HEK293 (cell line): ENCODE measurements around the gene WRAP53.

ENCODE experiments used
- CTCF ChIA-PET: fragments of 350-600 bp; formaldehyde crosslinking; extraction: SDS; loops from one replicate; lab custom pipeline; 2021; ENCODE audit warnings: antibody characterized with exemption; lab: Yijun Ruan, JAX
- POLR2A ChIA-PET: fragments of 300-600 bp; formaldehyde crosslinking; extraction: SDS; loops from one replicate; lab custom pipeline; 2020; ENCODE audit warnings: antibody characterized with exemption, inconsistent platforms; lab: Yijun Ruan, JAX
- H3K27ac ChIP-seq: fragments of 200-500 bp; sonication (Bioruptor generic); 2 replicates; pipeline ENCODE4 v1.5.1; 2014; ENCODE audit warnings: low read depth, low read length, control low read depth, inconsistent platforms; ENCODE audit errors: extremely low read depth
- H3K36me3 ChIP-seq, 2 experiments: fragments of 200-500 bp in 1 of 2; sonication (Bioruptor generic) in 1 of 2; 1 replicate in 1 of 2; 2 replicates in 1 of 2; pipeline ENCODE4 v1.5.1; 2014 to 2017; ENCODE audit warnings: inconsistent platforms in 2 of 2, low read length in 2 of 2; ENCODE audit not compliant: control insufficient read depth in 2 of 2, insufficient read depth in 1 of 2
- H3K4me1 ChIP-seq: fragments of 200-500 bp; sonication (Bioruptor generic); 2 replicates; pipeline ENCODE4 v1.5.1; 2014; ENCODE audit warnings: mild to moderate bottlenecking, low read length, inconsistent platforms; ENCODE audit not compliant: control insufficient read depth, insufficient read depth
- H3K4me3 ChIP-seq: 2 replicates; pipeline ENCODE4 v1.5.1; 2011; ENCODE audit warnings: low read depth, mild to moderate bottlenecking, control low read depth, low read length, moderate library complexity
- H3K9me3 ChIP-seq: fragments of 200-500 bp; sonication (Bioruptor generic); 2 replicates; pipeline ENCODE4 v1.5.1; 2014; ENCODE audit warnings: low read depth, low read length, inconsistent platforms; ENCODE audit not compliant: control insufficient read depth, insufficient read depth
- GLIS2 ChIP-seq: fragments of 450-650 bp; formaldehyde crosslinking; IDR thresholded peaks from 2 replicates; pipeline ENCODE4 v1.5.1; 2016; ENCODE audit warnings: missing biosample characterization, missing genetic modification characterization
- KLF10 ChIP-seq: fragments of 450-650 bp; IDR thresholded peaks from 2 replicates; pipeline ENCODE4 v1.5.1; 2018; ENCODE audit warnings: missing biosample characterization, mild to moderate bottlenecking, missing genetic modification characterization
- OVOL3 ChIP-seq: fragments of 450-650 bp; formaldehyde crosslinking; IDR thresholded peaks from 2 replicates; pipeline ENCODE4 v1.5.1; 2016; ENCODE audit warnings: missing biosample characterization, missing genetic modification characterization
- SP3 ChIP-seq: fragments of 450-650 bp; formaldehyde crosslinking; IDR thresholded peaks from 2 replicates; pipeline ENCODE4 v1.5.1; 2016; ENCODE audit warnings: missing biosample characterization, missing genetic modification characterization
- ZBTB17 ChIP-seq: fragments of 450-650 bp; formaldehyde crosslinking; IDR thresholded peaks from 2 replicates; pipeline ENCODE4 v1.5.1; 2016; ENCODE audit warnings: missing biosample characterization, missing genetic modification characterization
- ZFP41 ChIP-seq: fragments of 450-650 bp; formaldehyde crosslinking; IDR thresholded peaks from 2 replicates; pipeline ENCODE4 v1.5.1; 2016; ENCODE audit warnings: missing biosample characterization, missing genetic modification characterization, borderline replicate concordance
- ZNF10 ChIP-seq: fragments of 450-650 bp; formaldehyde crosslinking; IDR thresholded peaks from 2 replicates; pipeline ENCODE4 v1.5.1; 2017; ENCODE audit warnings: missing biosample characterization, missing genetic modification characterization
- ZNF138 ChIP-seq: fragments of 450-650 bp; formaldehyde crosslinking; IDR thresholded peaks from 2 replicates; pipeline ENCODE4 v1.5.1; 2016; ENCODE audit warnings: missing biosample characterization, missing genetic modification characterization, borderline replicate concordance
- ZNF146 ChIP-seq: fragments of 450-650 bp; formaldehyde crosslinking; IDR thresholded peaks from 2 replicates; pipeline ENCODE4 v1.5.1; 2016; ENCODE audit warnings: missing biosample characterization, missing genetic modification characterization
- ZNF155 ChIP-seq: fragments of 450-650 bp; formaldehyde crosslinking; IDR thresholded peaks from 2 replicates; pipeline ENCODE4 v1.5.1; 2016; ENCODE audit warnings: missing biosample characterization, missing genetic modification characterization
- ZNF175 ChIP-seq: fragments of 450-650 bp; formaldehyde crosslinking; IDR thresholded peaks from 2 replicates; pipeline ENCODE4 v1.5.1; 2016; ENCODE audit warnings: missing biosample characterization, missing genetic modification characterization
- ZNF2 ChIP-seq: fragments of 450-650 bp; formaldehyde crosslinking; IDR thresholded peaks from 2 replicates; pipeline ENCODE4 v1.5.1; 2016; ENCODE audit warnings: missing biosample characterization, missing genetic modification characterization
- ZNF23 ChIP-seq: fragments of 450-650 bp; formaldehyde crosslinking; IDR thresholded peaks from 2 replicates; pipeline ENCODE4 v1.5.1; 2016; ENCODE audit warnings: missing biosample characterization, missing genetic modification characterization, borderline replicate concordance
- ZNF324 ChIP-seq: fragments of 450-650 bp; formaldehyde crosslinking; IDR thresholded peaks from 2 replicates; pipeline ENCODE4 v1.5.1; 2016; ENCODE audit warnings: missing biosample characterization, missing genetic modification characterization
- ZNF341 ChIP-seq: fragments of 450-650 bp; formaldehyde crosslinking; IDR thresholded peaks from 2 replicates; pipeline ENCODE4; 2016; ENCODE audit warnings: low read depth, missing biosample characterization, missing genetic modification characterization
- ZNF473 ChIP-seq: fragments of 450-650 bp; formaldehyde crosslinking; IDR thresholded peaks from 2 replicates; pipeline ENCODE4 v1.5.1; 2017; ENCODE audit warnings: missing biosample characterization, missing genetic modification characterization
- ZNF48 ChIP-seq: fragments of 450-650 bp; formaldehyde crosslinking; IDR thresholded peaks from 2 replicates; pipeline ENCODE4 v1.5.1; 2016; ENCODE audit warnings: missing biosample characterization, missing genetic modification characterization
- ZNF521 ChIP-seq: fragments of 450-650 bp; formaldehyde crosslinking; IDR thresholded peaks from 2 replicates; pipeline ENCODE4 v1.5.1; 2017; ENCODE audit warnings: missing biosample characterization, mild to moderate bottlenecking, missing genetic modification characterization
- ZNF530 ChIP-seq: fragments of 450-650 bp; formaldehyde crosslinking; IDR thresholded peaks from 2 replicates; pipeline ENCODE4 v1.5.1; 2016; ENCODE audit warnings: low read depth, missing biosample characterization, missing genetic modification characterization
- ZNF544 ChIP-seq: fragments of 450-650 bp; formaldehyde crosslinking; IDR thresholded peaks from 2 replicates; pipeline ENCODE4 v1.5.0; 2017; ENCODE audit warnings: missing biosample characterization, missing genetic modification characterization
- ZNF560 ChIP-seq: fragments of 450-650 bp; formaldehyde crosslinking; IDR thresholded peaks from 2 replicates; pipeline ENCODE4 v1.5.1; 2017; ENCODE audit warnings: missing biosample characterization, missing genetic modification characterization, borderline replicate concordance
- ZNF561 ChIP-seq: fragments of 450-650 bp; IDR thresholded peaks from 2 replicates; pipeline ENCODE4 v1.5.1; 2018; ENCODE audit warnings: missing biosample characterization, missing genetic modification characterization, borderline replicate concordance
- ZNF76 ChIP-seq: fragments of 450-650 bp; formaldehyde crosslinking; IDR thresholded peaks from 2 replicates; pipeline ENCODE4; 2016; ENCODE audit warnings: low read depth, missing biosample characterization, missing genetic modification characterization, borderline replicate concordance
- ZNF785 ChIP-seq: fragments of 450-650 bp; formaldehyde crosslinking; IDR thresholded peaks from 2 replicates; pipeline ENCODE4 v1.5.1; 2016; ENCODE audit warnings: missing biosample characterization, missing genetic modification characterization
- TF ChIP-seq, protein P1 (sequence below): fragments of 450-650 bp; formaldehyde crosslinking; IDR thresholded peaks from 2 replicates; pipeline ENCODE4 v1.5.1; 2016; ENCODE audit warnings: missing biosample characterization, missing genetic modification characterization
- TF ChIP-seq, protein P2 (sequence below): fragments of 450-650 bp; formaldehyde crosslinking; IDR thresholded peaks from 2 replicates; pipeline ENCODE4 v1.5.1; 2016; ENCODE audit warnings: missing biosample characterization, missing genetic modification characterization, borderline replicate concordance
- TF ChIP-seq, protein P3 (sequence below): fragments of 450-650 bp; formaldehyde crosslinking; IDR thresholded peaks from 2 replicates; pipeline ENCODE4 v1.5.1; 2017; ENCODE audit warnings: missing biosample characterization, missing genetic modification characterization
- TF ChIP-seq, protein P4 (sequence below): fragments of 450-650 bp; formaldehyde crosslinking; IDR thresholded peaks from 2 replicates; pipeline ENCODE4 v1.5.1; 2017; ENCODE audit warnings: missing biosample characterization, missing genetic modification characterization
- TF ChIP-seq, protein P5 (sequence below): fragments of 450-650 bp; formaldehyde crosslinking; IDR thresholded peaks from 2 replicates; pipeline ENCODE4 v1.5.1; 2016; ENCODE audit warnings: missing biosample characterization, missing genetic modification characterization

WRAP53 gene

DNA sequence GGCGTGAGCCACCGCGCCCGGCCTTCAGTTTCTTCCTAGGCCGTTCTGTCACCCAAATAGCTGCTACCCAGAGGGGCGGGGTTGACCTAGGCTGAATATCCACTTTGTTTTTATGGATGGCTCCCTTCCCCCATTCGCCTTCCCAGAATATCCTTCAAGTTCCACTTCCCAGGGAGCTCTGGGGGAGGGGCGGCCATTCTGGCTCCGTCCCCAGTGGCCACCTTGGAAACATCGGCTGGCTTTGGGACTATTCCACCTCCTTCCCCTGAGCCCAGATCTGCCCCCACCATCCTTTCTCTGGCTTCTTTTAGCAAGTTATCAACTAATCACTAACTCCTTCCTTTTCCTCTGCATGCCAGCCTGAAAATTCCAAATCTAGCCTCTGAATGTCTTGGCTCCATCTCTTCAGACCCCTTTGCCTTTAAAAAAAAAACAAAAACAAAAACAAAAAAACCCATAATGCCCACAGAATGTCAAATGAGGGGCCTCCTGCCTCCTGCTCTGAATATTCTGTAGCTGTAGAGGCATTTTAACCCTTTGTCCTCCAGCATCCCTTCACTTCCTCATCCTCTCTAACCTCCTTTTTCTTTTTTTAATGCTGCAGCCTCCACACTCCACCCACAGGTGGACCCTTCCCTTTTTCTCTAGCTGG is 31.2 kb upstream of the WRAP53 start:
- ChIA-PET CTCF (interaction anchor here (0.6 to 3.9 kb wide), 10 partner anchors 10 to 213 kb away, joined by 3 to 23 read pairs (median 5); partner anchors contain the start of genes TP53 and WRAP53), POLR2A (interaction anchor here (0.9 to 2.1 kb wide), 5 partner anchors 10 to 74 kb away, joined by 3 to 28 read pairs (median 5); partner anchors contain the start of genes MPDU1, SAT2, TP53 and WRAP53)
- Histone ChIP-seq H3K4me1 (peaks cover 7% of the 10 kb centered on the region; the same call in 1 of the 2 replicates), H3K4me3 (no peak overlapping the region), H3K9me3 (no peaks in the 10 kb centered on the region), H3K27ac (peak overlapping the region; percentile 37; the same call in 1 of the 2 replicates), H3K36me3 (no peaks in the 10 kb centered on the region; a peak in 1 of 3 replicates)
- no peak for TF ChIP-seq ZNF530 (tag by site-specific recombination)
- no peak for TF ChIP-seq ZNF155 (tag by site-specific recombination)
- TF ChIP-seq ZNF560 (tag by site-specific recombination): no peak
- TF ChIP-seq, protein P1, sequence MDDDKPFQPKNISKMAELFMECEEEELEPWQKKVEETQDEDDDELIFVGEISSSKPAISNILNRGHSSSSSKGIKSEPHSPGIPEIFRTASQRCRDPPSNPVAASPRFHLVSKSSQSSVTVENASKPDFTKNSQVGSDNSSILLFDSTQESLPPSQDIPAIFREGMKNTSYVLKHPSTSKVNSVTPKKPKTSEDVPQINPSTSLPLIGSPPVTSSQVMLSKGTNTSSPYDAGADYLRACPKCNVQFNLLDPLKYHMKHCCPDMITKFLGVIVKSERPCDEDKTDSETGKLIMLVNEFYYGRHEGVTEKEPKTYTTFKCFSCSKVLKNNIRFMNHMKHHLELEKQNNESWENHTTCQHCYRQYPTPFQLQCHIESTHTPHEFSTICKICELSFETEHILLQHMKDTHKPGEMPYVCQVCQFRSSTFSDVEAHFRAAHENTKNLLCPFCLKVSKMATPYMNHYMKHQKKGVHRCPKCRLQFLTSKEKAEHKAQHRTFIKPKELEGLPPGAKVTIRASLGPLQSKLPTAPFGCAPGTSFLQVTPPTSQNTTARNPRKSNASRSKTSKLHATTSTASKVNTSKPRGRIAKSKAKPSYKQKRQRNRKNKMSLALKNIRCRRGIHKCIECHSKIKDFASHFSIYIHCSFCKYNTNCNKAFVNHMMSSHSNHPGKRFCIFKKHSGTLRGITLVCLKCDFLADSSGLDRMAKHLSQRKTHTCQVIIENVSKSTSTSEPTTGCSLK (tag by site-specific recombination): no peak
- no peak for TF ChIP-seq ZNF138
- TF ChIP-seq ZNF785 (tag by site-specific recombination): no peak
- TF ChIP-seq ZNF23 (tag by site-specific recombination): no peak
- TF ChIP-seq ZNF521: no peak
- no peak for TF ChIP-seq ZNF544 (tag by site-specific recombination)
- TF ChIP-seq OVOL3 (tag by site-specific recombination): no peak
- no peak for TF ChIP-seq ZNF175 (tag by site-specific recombination)
- TF ChIP-seq, protein P2, sequence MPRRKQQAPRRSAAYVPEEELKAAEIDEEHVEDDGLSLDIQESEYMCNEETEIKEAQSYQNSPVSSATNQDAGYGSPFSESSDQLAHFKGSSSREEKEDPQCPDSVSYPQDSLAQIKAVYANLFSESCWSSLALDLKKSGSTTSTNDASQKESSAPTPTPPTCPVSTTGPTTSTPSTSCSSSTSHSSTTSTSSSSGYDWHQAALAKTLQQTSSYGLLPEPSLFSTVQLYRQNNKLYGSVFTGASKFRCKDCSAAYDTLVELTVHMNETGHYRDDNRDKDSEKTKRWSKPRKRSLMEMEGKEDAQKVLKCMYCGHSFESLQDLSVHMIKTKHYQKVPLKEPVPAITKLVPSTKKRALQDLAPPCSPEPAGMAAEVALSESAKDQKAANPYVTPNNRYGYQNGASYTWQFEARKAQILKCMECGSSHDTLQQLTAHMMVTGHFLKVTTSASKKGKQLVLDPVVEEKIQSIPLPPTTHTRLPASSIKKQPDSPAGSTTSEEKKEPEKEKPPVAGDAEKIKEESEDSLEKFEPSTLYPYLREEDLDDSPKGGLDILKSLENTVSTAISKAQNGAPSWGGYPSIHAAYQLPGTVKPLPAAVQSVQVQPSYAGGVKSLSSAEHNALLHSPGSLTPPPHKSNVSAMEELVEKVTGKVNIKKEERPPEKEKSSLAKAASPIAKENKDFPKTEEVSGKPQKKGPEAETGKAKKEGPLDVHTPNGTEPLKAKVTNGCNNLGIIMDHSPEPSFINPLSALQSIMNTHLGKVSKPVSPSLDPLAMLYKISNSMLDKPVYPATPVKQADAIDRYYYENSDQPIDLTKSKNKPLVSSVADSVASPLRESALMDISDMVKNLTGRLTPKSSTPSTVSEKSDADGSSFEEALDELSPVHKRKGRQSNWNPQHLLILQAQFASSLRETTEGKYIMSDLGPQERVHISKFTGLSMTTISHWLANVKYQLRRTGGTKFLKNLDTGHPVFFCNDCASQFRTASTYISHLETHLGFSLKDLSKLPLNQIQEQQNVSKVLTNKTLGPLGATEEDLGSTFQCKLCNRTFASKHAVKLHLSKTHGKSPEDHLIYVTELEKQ: no peak
- TF ChIP-seq ZNF341: peak; percentile 92
- TF ChIP-seq ZNF561: 0 out of 2 replicates have a peak, but pooled peaks have one; percentile 38
- no peak for TF ChIP-seq ZNF2 (tag by site-specific recombination)
- no peak for TF ChIP-seq GLIS2 (tag by site-specific recombination)
- peak; percentile 88 for TF ChIP-seq ZBTB17 (tag by site-specific recombination)
- TF ChIP-seq ZNF473 (tag by site-specific recombination): no peak
- no peak for TF ChIP-seq ZNF76 (tag by site-specific recombination)
- TF ChIP-seq KLF10: no peak
- TF ChIP-seq, protein P3, sequence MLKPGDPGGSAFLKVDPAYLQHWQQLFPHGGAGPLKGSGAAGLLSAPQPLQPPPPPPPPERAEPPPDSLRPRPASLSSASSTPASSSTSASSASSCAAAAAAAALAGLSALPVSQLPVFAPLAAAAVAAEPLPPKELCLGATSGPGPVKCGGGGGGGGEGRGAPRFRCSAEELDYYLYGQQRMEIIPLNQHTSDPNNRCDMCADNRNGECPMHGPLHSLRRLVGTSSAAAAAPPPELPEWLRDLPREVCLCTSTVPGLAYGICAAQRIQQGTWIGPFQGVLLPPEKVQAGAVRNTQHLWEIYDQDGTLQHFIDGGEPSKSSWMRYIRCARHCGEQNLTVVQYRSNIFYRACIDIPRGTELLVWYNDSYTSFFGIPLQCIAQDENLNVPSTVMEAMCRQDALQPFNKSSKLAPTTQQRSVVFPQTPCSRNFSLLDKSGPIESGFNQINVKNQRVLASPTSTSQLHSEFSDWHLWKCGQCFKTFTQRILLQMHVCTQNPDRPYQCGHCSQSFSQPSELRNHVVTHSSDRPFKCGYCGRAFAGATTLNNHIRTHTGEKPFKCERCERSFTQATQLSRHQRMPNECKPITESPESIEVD (tag by site-specific recombination): no peak
- no peak for TF ChIP-seq ZNF48 (tag by site-specific recombination)
- TF ChIP-seq SP3 (tag by site-specific recombination): no peak
- no peak for TF ChIP-seq ZNF146
- TF ChIP-seq, protein P4, sequence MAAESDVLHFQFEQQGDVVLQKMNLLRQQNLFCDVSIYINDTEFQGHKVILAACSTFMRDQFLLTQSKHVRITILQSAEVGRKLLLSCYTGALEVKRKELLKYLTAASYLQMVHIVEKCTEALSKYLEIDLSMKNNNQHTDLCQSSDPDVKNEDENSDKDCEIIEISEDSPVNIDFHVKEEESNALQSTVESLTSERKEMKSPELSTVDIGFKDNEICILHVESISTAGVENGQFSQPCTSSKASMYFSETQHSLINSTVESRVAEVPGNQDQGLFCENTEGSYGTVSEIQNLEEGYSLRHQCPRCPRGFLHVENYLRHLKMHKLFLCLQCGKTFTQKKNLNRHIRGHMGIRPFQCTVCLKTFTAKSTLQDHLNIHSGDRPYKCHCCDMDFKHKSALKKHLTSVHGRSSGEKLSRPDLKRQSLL: no peak
- TF ChIP-seq, protein P5, sequence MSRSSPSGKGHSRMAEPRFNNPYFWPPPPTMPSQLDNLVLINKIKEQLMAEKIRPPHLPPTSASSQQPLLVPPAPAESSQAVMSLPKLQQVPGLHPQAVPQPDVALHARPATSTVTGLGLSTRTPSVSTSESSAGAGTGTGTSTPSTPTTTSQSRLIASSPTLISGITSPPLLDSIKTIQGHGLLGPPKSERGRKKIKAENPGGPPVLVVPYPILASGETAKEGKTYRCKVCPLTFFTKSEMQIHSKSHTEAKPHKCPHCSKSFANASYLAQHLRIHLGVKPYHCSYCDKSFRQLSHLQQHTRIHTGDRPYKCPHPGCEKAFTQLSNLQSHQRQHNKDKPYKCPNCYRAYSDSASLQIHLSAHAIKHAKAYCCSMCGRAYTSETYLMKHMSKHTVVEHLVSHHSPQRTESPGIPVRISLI (tag by site-specific recombination): no peak
- TF ChIP-seq ZNF10 (tag by site-specific recombination): no peak
- no peak for TF ChIP-seq ZNF324 (tag by site-specific recombination)
- TF ChIP-seq ZFP41 (tag by site-specific recombination): no peak
